Activated CD8-positive, alpha-beta memory T cell treated with anti-CD3 and anti-CD28 coated beads for 1 hour (primary cell): ENCODE data around the gene HMGB1.

Experiments
- DNase-seq, 2 donors: peaks; one replicate each; pipeline ENCODE4 v3.0.0-alpha.2; 2020; ENCODE audit warnings: low read depth in 1 of 2; ENCODE audit errors: extremely low read depth in 1 of 2

HMGB1 gene

GRCh38 chr13:30406779-30407416 lies 58.8 kb downstream of the HMGB1 start:
- DNase-seq = no peak
